HG02973 (cell line): ENCODE results near the gene PATJ.
"Not testable (repeated sequence)": the region's sequence is repeated elsewhere in the genome, so short reads cannot be mapped to it uniquely, and the experiment has no call there.

Experiments
- ATAC-seq: cut with Tn5 transposase; IDR thresholded peaks from one replicate; pipeline ENCODE4 v1.9.1; 2021; ENCODE audit warnings: moderate library complexity; ENCODE audit not compliant: unreplicated experiment

The PATJ gene

DNA sequence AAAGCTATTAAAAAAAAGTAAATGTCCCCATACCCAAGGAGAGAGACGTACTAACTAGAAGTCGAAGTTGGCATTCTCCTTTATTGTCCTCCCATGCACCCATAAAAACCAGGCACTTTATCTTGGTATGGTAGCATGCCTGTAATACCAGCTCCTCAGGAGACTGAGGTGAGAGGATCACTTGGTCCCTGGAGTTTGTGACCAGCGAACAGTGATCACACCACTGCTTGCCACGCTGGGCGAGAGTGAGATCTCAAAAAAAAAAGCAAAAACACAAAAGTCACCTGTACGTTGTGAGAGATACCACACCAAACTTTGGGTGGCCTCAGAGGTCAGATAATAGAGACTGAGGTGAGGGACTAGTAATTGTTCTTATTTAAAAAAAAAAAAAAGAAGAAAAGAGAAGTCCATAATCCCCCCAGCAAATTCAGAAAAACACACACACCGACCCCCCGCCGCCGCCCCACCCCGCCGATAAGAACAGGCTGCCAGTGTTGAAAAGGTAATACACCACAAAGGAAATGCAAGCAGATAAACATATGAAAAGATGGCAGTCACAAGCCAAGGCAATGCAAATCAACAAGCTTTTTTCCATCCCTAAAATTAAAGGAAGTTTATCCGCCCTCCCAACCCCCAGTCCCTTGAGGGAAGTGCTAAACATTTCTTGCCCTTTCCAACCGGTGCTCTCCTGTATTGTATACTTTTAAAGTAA lies 455.9 kb downstream of the PATJ start:
- ATAC-seq: no peak

GRCh38 chr1:62198781-62199125 lies 456.5 kb downstream of the PATJ start:
- ATAC-seq: no peak

DNA sequence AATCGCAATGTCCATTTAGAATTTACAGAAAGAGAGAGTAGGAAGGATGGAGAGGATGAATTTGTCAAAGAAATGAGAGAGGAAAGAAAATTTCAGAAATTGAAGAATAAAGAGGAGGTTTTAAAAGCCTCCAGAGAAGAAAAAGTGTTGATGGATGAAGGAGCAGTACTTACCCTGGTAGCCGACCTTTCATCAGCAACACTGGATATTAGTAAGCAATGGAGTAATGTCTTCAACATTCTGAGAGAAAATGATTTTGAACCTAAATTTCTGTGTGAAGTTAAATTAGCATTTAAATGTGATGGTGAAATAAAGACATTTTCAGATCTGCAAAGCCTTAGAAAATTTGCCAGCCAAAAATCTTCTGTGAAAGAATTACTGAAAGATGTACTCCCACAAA lies 464.9 kb downstream of the PATJ start:
- no peak for ATAC-seq

DNA sequence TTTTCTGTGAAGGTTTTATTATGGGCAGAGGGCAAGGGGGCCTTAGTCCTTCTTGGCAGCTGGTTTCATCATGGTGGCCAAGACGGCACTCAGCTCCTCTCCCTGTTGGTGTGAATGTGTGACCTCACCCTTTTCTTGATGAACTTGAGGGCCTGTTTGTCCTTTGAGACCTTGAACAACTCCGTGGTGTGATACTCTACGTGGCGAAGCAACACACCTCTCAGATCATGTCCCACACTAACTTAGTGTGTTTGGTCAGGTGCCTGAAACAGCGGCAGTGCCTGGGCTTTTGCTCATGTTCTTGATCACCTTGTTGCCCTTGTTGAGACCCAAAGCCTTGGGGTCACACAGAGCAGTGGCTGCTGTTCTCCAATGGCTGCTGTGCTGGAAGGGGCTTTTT lies 465.8 kb downstream of the PATJ start:
- ATAC-seq: no peak

DNA sequence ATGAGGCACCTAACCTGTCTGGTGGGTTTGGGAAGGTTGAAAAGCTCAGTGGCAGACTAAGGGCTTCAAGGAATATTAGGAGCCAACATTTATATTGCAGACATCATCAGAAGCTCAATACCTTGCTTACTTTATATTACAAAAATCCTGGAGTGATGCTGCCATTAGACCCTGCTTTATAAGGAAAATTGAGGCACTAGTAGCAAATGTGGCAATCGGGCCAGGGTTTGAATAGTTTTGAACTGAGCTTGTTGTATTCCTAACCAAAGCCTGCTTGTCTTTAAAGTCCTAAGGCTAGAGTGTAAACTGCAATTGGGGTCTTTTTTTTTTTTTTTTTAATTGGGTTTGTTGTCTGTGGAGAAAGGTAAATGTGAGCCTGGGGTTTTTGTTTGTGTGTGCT lies 466.7 kb downstream of the PATJ start:
- no peak for ATAC-seq

- ATAC-seq: no peak
Observed at GRCh38 chr1:62209931-62210595, 467.8 kb downstream of the PATJ start.

DNA sequence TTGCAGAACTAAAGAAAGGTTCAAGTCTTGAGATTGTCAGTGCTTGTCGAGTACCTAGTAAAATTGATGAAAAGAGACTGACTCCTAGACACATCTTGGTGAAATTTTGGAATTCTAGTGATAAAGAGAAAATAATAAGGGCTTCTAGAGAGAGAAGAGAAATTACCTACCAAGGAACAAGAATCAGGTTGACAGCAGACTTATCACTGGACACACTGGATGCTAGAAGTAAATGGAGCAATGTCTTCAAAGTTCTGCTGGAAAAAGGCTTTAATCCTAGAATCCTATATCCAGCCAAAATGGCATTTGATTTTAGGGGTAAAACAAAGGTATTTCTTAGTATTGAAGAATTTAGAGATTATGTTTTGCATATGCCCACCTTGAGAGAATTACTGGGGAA lies 468.7 kb downstream of the PATJ start:
- no peak for ATAC-seq

DNA sequence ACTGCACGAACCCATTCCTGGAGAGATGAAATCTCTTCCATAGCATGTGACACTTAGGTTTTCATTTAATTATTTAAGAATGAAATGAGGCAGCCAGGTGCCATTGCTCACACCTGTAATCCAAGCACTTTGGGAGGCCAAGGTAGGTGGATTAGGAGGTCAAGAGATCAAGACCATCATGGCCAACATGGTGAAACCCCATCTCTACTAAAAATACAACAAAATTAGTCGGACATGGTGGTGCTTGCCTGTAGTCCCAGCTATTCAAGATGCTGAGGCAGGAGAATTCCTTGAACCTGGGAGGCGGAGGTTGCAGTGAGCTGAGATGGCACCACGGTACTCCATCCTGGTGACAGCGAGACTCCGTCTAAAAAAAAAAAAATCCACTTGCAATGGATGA lies 470.1 kb downstream of the PATJ start:
- no peak for ATAC-seq

- ATAC-seq: no peak
Observed at GRCh38 chr1:62213075-62213914, 471.0 kb downstream of the PATJ start.

DNA sequence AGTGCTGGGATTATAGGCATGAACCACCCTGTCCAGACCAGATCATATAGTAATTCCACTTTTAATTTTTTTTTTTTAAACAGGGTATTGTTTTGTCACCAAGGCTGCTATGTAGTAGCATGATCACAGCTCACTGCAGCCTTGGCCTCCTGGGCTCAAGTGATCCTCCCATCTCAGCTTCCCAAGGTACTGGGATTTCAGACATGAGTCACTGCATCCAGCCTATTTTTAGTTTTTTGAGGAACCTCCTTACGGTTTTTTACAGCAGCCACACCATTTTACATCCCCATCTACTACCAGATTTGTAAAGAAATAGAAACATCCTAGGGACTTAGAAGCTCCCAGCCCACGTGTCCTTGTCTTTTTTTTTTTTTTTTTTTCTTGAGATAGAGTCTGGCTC lies 476.3 kb downstream of the PATJ start:
- ATAC-seq: no peak

DNA sequence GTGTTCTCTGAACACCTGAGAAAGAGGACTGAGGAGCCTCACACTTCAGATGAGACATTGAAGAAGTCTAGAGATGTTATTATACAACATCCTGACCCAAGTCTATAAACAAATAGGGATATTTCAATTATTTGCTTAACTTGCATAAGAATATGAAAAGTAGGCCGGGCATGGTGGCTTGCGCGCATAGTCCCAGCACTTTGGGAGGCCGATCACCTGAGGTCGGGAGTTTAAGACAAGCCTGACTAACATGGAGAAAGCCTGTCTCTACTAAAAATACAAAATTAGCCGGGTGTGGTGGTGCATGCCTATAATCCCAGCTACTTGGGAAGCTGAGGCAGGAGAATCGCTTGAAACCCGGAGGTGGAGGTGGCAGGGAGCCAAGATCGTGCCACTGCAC lies 478.2 kb downstream of the PATJ start:
- ATAC-seq: not testable (repeated sequence)

- no peak for ATAC-seq
Observed at GRCh38 chr1:62221171-62221570, 478.9 kb downstream of the PATJ start.

DNA sequence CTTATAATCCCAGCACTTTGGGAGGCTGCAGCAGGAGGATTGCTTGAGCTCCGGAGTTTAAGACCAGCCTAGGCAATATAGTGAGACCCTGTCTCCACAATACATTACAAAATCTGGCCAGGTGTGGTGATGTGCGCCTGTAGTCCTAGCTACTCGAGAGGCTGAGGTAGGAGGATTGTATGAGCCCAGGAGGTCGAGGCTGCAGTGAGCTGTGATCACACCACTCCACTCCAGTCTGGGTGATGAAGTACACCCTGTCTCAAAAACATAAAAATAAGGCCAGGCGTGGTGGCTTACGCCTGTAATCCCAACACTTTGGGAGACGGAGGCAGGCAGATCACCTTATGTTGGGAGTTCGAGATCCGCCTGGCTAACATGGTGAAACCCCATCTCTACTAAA lies 480.0 kb downstream of the PATJ start:
- no peak for ATAC-seq

DNA sequence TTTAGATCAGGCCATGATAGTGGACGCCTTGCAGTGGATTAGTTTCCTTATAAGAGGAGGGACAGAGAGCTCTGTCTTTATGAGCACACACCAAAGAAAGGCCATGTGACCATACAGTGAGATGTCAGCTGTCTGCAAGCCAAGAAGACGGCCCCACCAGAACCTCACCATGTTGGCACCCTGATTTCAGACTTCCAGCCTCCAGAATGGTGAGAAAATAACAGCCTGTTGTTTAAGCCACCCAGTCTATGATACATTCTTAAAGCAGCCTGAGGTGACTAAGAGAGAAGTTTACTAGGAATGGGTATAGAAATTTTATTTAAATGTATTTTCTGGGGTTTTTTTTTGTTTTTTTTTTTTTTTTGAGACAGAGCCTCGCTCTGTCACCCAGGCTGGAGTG lies 481.9 kb downstream of the PATJ start:
- ATAC-seq: no peak

GRCh38 chr1:62227496-62227895 lies 485.2 kb downstream of the PATJ start:
- ATAC-seq: no peak
